MG63 (cell line): ENCODE results near the gene ADAR. TPM values are rescaled to one million over a fixed set of nuclear protein-coding genes. Genes with fewer than 3 reads are reported as not detected.

ENCODE experiments used
- total RNA-seq: library from RNA; depleted of rRNA; stranded (reverse); fragments of >200 nt; shearing (Covaris generic); gene quantifications from 2 replicates; pipeline ENCODE4 v1.2.3, GENCODE V29; 2014; ENCODE audit warnings: low replicate concordance; rRNA removed

Gene ADAR
- total RNA-seq, 1 experiment from 2014 or later, result 63.6 TPM

Other genes starting within 250 kb of the ADAR start
- 6.0 and 10.0 TPM in 2 replicates for gene IL6R, start 202.8 kb downstream of the ADAR start, total RNA-seq
- gene TDRD10, start 106.0 kb downstream of the ADAR start, total RNA-seq, result not detected in 2 replicates
- not detected in 2 replicates for gene SHE, start 105.8 kb downstream of the ADAR start, total RNA-seq
- gene UBE2Q1, start 49.5 kb downstream of the ADAR start, total RNA-seq, result 38.1 and 66.0 TPM in 2 replicates
- not detected in 2 replicates for gene CHRNB2, start 40.4 kb downstream of the ADAR start, total RNA-seq